OCI-LY7 (cell line): ENCODE results near the gene CDC42BPB. TPM values are rescaled to one million over a fixed set of nuclear protein-coding genes. Genes with fewer than 3 reads are reported as not detected.

Experiments used
- BruUV-seq: library from RNA; stranded (reverse); fragments of 400-500 nt; replicated peaks from 2 replicates; lab custom pipeline; 2021; lab: Mats Ljungman, UMichigan
- CTCF ChIA-PET: fragments of 300-600 bp; sonication (Branson Sonifier 250); formaldehyde crosslinking; loops from one replicate; lab custom pipeline; 2022; ENCODE audit warnings: antibody characterized with exemption; ENCODE audit not compliant: unreplicated experiment; lab: Charles Lee
- POLR2A ChIA-PET: fragments of 300-600 bp; sonication (Branson Sonifier 250); formaldehyde crosslinking; loops from one replicate; lab custom pipeline; 2022; ENCODE audit warnings: antibody characterized with exemption; lab: Charles Lee
- DNase-seq: peaks from one replicate; pipeline ENCODE4 v3.0.0-alpha.2; 2015; ENCODE audit warnings: low spot score
- H2AFZ ChIP-seq: fragments of 200-600 bp; sonication (generic), shearing (Covaris generic); 2 replicates; pipeline ENCODE4 v1.6.1; 2014; ENCODE audit warnings: mild to moderate bottlenecking, antibody characterized with exemption, low read length, moderate library complexity
- H3K27ac ChIP-seq: fragments of 200-600 bp; sonication (generic); 2 replicates; pipeline ENCODE4 v1.5.1; 2014; ENCODE audit warnings: mixed run types, low read depth, mild to moderate bottlenecking, moderate library complexity, low read length, inconsistent platforms; ENCODE audit not compliant: poor library complexity, severe bottlenecking
- H3K36me3 ChIP-seq: fragments of 200-600 bp; sonication (generic); 2 replicates; pipeline ENCODE4 v1.6.1; 2014; ENCODE audit warnings: mild to moderate bottlenecking, antibody characterized with exemption, low read length, moderate library complexity, mixed read lengths; ENCODE audit not compliant: insufficient read depth
- H3K4me1 ChIP-seq: fragments of 200-600 bp; sonication (generic); 2 replicates; pipeline ENCODE4 v1.5.1; 2014; ENCODE audit warnings: mild to moderate bottlenecking, low read length; ENCODE audit not compliant: insufficient read depth, poor library complexity, severe bottlenecking
- H3K4me2 ChIP-seq: fragments of 200-600 bp; sonication (generic); 2 replicates; pipeline ENCODE4 v1.6.1; 2014; ENCODE audit warnings: mild to moderate bottlenecking, low read length
- H3K4me3 ChIP-seq: fragments of 200-600 bp; sonication (generic); 2 replicates; pipeline ENCODE4 v1.5.1; 2014; ENCODE audit warnings: mild to moderate bottlenecking, low read depth, low read length; ENCODE audit not compliant: poor library complexity, severe bottlenecking
- H3K79me2 ChIP-seq: fragments of 200-600 bp; sonication (generic); 2 replicates; pipeline ENCODE4 v1.6.1; 2016; ENCODE audit warnings: low read depth, mild to moderate bottlenecking, low read length, moderate library complexity, mixed read lengths; ENCODE audit not compliant: insufficient read depth
- H3K9me2 ChIP-seq: fragments of 200-600 bp; sonication (generic); 2 replicates; pipeline ENCODE4 v1.6.1; 2016; ENCODE audit warnings: mild to moderate bottlenecking, low read length, mixed read lengths; ENCODE audit not compliant: insufficient read depth
- H3K9me3 ChIP-seq: fragments of 200-600 bp; sonication (generic); 2 replicates; pipeline ENCODE4 v1.6.1; 2014; ENCODE audit warnings: mild to moderate bottlenecking, mixed run types, low read length, mixed read lengths
- H4K20me1 ChIP-seq: fragments of 200-600 bp; sonication (generic); 2 replicates; pipeline ENCODE4 v1.6.1; 2014; ENCODE audit warnings: mild to moderate bottlenecking, antibody characterized with exemption, low read length, moderate library complexity, mixed read lengths; ENCODE audit not compliant: insufficient read depth
- EZH2phosphoT487 ChIP-seq: fragments of 200-600 bp; sonication (generic); IDR thresholded peaks from 2 replicates; pipeline ENCODE4 v1.6.1; 2018; ENCODE audit warnings: low read depth, borderline replicate concordance, mild to moderate bottlenecking, mixed run types, antibody characterized with exemption, low read length, moderate library complexity, mixed read lengths
- intact Hi-C: fragments of 100-400 bp; cut with micrococcal nuclease; formaldehyde crosslinking; loops from one replicate; pipeline ENCODE4 v1.10.0; 2022; ENCODE audit not compliant: unreplicated experiment
- total RNA-seq, 2 experiments: library from RNA; depleted of rRNA in 1 of 2; stranded (reverse); fragments of >200 nt in 1 of 2; shearing (Covaris generic) in 1 of 2; gene quantifications; 2 replicates each; pipeline ENCODE4 v1.2.3, GENCODE V29; 2014 to 2022
- TF ChIP-seq, protein P1 (sequence below): fragments of 200-600 bp; sonication (generic); conservative IDR thresholded peaks from 2 replicates; pipeline ENCODE4 v1.5.1; 2014; ENCODE audit warnings: mild to moderate bottlenecking, antibody characterized with exemption, low read length, moderate library complexity, mixed read lengths

CDC42BPB gene
- total RNA-seq, 2 experiments from 2014 or later, result 0.03 to 0.46 TPM

DNA sequence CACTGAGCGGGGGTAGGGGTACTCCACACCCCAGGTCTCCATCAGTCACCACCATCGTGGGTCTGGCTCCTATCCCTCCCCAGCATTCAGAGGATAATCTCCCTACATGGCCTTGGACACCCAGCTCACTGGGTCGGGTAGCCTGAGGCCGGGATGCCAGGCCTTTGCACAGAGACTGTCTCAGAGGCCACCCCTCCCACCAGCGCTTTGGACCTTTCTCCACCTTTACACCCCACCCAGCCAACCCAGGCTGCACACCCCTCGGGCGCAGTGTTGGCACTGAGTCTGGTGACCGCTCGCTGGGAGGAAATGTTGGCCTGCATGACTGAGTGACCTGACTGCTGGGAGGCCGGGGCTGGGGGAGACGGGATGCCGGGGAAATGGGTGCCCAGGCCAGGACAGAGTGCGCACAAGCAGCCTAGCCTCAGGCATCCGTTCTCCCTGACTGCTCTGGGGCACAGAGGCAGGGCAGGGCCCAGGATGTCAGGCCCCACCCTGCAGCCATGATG, 16.1 kb upstream of the CDC42BPB start:
- no peak overlapping the region for H3K4me2 ChIP-seq
- POLR2A ChIA-PET, result no interaction called here
- CTCF ChIA-PET, result no interaction called here
- no peaks in the 10 kb centered on the region for H3K9me3 ChIP-seq
- H3K36me3 ChIP-seq, result no peaks in the 10 kb centered on the region
- TF ChIP-seq, protein P1, sequence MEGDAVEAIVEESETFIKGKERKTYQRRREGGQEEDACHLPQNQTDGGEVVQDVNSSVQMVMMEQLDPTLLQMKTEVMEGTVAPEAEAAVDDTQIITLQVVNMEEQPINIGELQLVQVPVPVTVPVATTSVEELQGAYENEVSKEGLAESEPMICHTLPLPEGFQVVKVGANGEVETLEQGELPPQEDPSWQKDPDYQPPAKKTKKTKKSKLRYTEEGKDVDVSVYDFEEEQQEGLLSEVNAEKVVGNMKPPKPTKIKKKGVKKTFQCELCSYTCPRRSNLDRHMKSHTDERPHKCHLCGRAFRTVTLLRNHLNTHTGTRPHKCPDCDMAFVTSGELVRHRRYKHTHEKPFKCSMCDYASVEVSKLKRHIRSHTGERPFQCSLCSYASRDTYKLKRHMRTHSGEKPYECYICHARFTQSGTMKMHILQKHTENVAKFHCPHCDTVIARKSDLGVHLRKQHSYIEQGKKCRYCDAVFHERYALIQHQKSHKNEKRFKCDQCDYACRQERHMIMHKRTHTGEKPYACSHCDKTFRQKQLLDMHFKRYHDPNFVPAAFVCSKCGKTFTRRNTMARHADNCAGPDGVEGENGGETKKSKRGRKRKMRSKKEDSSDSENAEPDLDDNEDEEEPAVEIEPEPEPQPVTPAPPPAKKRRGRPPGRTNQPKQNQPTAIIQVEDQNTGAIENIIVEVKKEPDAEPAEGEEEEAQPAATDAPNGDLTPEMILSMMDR, result no peak
- TF ChIP-seq EZH2phosphoT487, result no peak
- no peaks in the 10 kb centered on the region for H4K20me1 ChIP-seq
- DNase-seq, result no peak
- H2AFZ ChIP-seq, result no peak overlapping the region
- no peak overlapping the region for H3K4me3 ChIP-seq
- no TSS peak for BruUV-seq
- peaks cover 4% of the 10 kb centered on the region for H3K4me1 ChIP-seq
- intact Hi-C loops, result no loop called here
- no peaks in the 10 kb centered on the region for H3K79me2 ChIP-seq
- H3K27ac ChIP-seq, result no peak overlapping the region
- H3K9me2 ChIP-seq, result no peaks in the 10 kb centered on the region

DNA sequence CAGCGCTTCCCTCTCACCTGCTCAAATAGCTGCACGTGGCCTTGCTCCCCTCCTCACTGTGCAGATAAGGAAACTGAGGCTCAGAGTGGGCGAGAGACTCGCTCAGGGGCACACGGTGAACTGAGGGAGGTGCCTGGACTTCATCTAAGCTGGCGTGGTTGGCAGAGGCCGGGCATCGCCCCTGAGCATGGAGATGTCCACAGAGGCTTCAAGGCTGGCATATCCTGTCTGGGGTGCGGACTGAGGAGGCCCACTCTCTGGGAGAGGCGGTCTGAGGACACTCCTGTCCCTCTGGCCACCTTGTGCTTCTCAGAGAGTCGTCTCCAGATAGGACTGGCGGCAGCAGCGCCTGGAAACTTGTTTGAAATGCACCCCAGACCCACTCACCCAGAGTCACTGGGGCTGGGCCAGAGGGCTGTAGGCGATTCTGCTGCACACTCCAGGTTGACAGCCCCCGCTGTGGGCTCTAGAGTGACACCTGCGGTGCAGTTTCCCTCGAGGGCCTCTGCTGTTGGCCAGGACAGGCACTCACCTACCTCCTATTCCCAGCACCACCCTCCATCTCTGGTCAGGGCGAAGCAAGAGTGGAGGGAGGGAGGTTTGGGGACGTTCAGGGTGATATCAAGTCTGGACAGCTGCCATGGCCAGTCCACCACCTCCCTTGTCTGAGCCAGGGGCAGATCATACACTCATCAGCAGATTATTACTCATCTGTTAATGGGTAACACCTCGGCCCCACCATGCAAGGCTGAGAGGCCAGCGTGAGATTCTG, 15.4 kb upstream of the CDC42BPB start:
- CTCF ChIA-PET, result no interaction called here
- intact Hi-C loops, result no loop called here

More for the DNA sequence above, 15.4 kb upstream of the CDC42BPB start:
- Histone ChIP-seq H3K79me2 (no peaks in the 10 kb centered on the region), H2AFZ (no peak overlapping the region), H3K27ac (no peak overlapping the region), H3K4me1 (peaks cover 4% of the 10 kb centered on the region), H4K20me1 (no peaks in the 10 kb centered on the region), H3K4me2 (no peak overlapping the region), H3K9me3 (no peaks in the 10 kb centered on the region), H3K4me3 (no peak overlapping the region), H3K36me3 (no peaks in the 10 kb centered on the region), H3K9me2 (no peaks in the 10 kb centered on the region)
- TF ChIP-seq, protein P1, result no peak
- TF ChIP-seq EZH2phosphoT487, result no peak
- no peak for DNase-seq
- BruUV-seq, result no TSS peak
- POLR2A ChIA-PET, result no interaction called here
